SK-N-SH (cell line): ENCODE measurements around the gene CD70. TPM values are rescaled to one million over a fixed set of nuclear protein-coding genes. Genes with fewer than 3 reads are reported as not detected.

ENCODE experiments used
- CTCF ChIA-PET: fragments of 300-600, 350-600 bp; formaldehyde crosslinking; extraction: SDS; loops from one replicate; lab custom pipeline; 2021; lab: Yijun Ruan, JAX
- POLR2A ChIA-PET: fragments of 350-600 bp; sonication (Branson Sonifier 250); formaldehyde crosslinking; extraction: SDS; loops from one replicate; lab custom pipeline; 2020; ENCODE audit warnings: antibody characterized with exemption, inconsistent platforms; lab: Yijun Ruan, JAX
- DNase-seq: peaks from one replicate; pipeline ENCODE4 v3.0.0; 2012
- H2AFZ ChIP-seq: fragments of 200-600 bp; sonication (generic); 2 replicates; pipeline ENCODE4 v1.8.1; 2016; ENCODE audit warnings: antibody characterized with exemption, mild to moderate bottlenecking, low read depth
- H3F3A ChIP-seq: fragments of 200-600 bp; sonication (generic); replicated peaks from 2 replicates; pipeline ENCODE3; 2016; ENCODE audit warnings: antibody characterized with exemption, mild to moderate bottlenecking; ENCODE audit not compliant: insufficient read depth
- H3K27ac ChIP-seq, 2 experiments: fragments of 200-500 bp in 1 of 2; fragments of 200-600 bp in 1 of 2; sonication (Bioruptor generic) in 1 of 2; sonication (generic), shearing (Covaris generic) in 1 of 2; 2 replicates each; pipeline versions ENCODE4 v1.5.1 to v1.6.1; 2014 to 2016; ENCODE audit warnings: low read depth in 2 of 2, inconsistent platforms in 1 of 2, low read length in 1 of 2, mild to moderate bottlenecking in 1 of 2, mixed read lengths in 1 of 2
- H3K27me3 ChIP-seq: fragments of 200-600 bp; sonication (generic), shearing (Covaris generic); 2 replicates; pipeline ENCODE4 v1.6.1; 2016; ENCODE audit warnings: mixed run types; ENCODE audit not compliant: insufficient read depth
- H3K36me3 ChIP-seq, 2 experiments: fragments of 200-500 bp in 1 of 2; fragments of 200-600 bp in 1 of 2; sonication (Bioruptor generic) in 1 of 2; sonication (generic) in 1 of 2; replicated peaks in 1 of 2; 2 replicates each; pipeline versions ENCODE3 to v1.5.1; 2014 to 2016; ENCODE audit warnings: low read length in 1 of 2, mild to moderate bottlenecking in 1 of 2; ENCODE audit not compliant: insufficient read depth in 2 of 2, control insufficient read depth in 1 of 2
- H3K4me1 ChIP-seq, 2 experiments: fragments of 200-500 bp in 1 of 2; fragments of 200-600 bp in 1 of 2; sonication (Bioruptor generic) in 1 of 2; sonication (generic), shearing (Covaris generic) in 1 of 2; 2 replicates each; pipeline versions ENCODE4 v1.5.1 to v1.6.1; 2014 to 2016; ENCODE audit warnings: low read depth in 1 of 2, low read length in 1 of 2, mixed run types in 1 of 2; ENCODE audit not compliant: insufficient read depth in 2 of 2, control insufficient read depth in 1 of 2
- H3K4me2 ChIP-seq: fragments of 200-600 bp; sonication (generic), shearing (Covaris generic); 2 replicates; pipeline ENCODE4 v1.6.1; 2017; ENCODE audit warnings: mixed run types
- H3K4me3 ChIP-seq, 2 experiments: fragments of 200-500 bp in 1 of 2; fragments of 200-600 bp in 1 of 2; sonication (Bioruptor generic) in 1 of 2; sonication (generic), shearing (Covaris generic) in 1 of 2; 2 replicates each; pipeline versions ENCODE4 v1.5.1 to v1.8.1; 2014 to 2016; ENCODE audit warnings: low read depth in 2 of 2, inconsistent platforms in 1 of 2, low read length in 1 of 2, mild to moderate bottlenecking in 1 of 2, mixed read lengths in 1 of 2, moderate library complexity in 1 of 2
- H3K79me2 ChIP-seq: fragments of 200-600 bp; sonication (generic); 2 replicates; pipeline ENCODE4 v1.8.1; 2017; ENCODE audit warnings: mild to moderate bottlenecking; ENCODE audit not compliant: insufficient read depth
- H3K9ac ChIP-seq: fragments of 200-600 bp; sonication (generic); 2 replicates; pipeline ENCODE4 v1.6.1; 2017; ENCODE audit warnings: mixed run types
- H3K9me2 ChIP-seq: fragments of 200-600 bp; sonication (generic); 2 replicates; pipeline ENCODE4 v1.6.1; 2017; ENCODE audit warnings: mixed run types
- H3K9me3 ChIP-seq: fragments of 200-600 bp; sonication (generic); 2 replicates; pipeline ENCODE4 v1.6.1; 2017; ENCODE audit warnings: mixed run types, mild to moderate bottlenecking, moderate library complexity
- H4K20me1 ChIP-seq: fragments of 200-600 bp; sonication (generic); 2 replicates; pipeline ENCODE4 v1.6.1; 2017; ENCODE audit warnings: mild to moderate bottlenecking, mixed run types; ENCODE audit not compliant: insufficient read depth
- CHD2 ChIP-seq: fragments of 150-350 bp; IDR thresholded peaks from 2 replicates; pipeline ENCODE4 v1.6.1; 2018; ENCODE audit warnings: low read length; ENCODE audit not compliant: partially characterized antibody
- ELF1 ChIP-seq: IDR thresholded peaks from 2 replicates; pipeline ENCODE4 v1.4.0; 2012
- EP300 ChIP-seq, 2 experiments: IDR thresholded peaks; 2 replicates each; pipeline versions ENCODE4 v1.4.0 to v1.6.1; 2012; ENCODE audit warnings: borderline replicate concordance in 1 of 2, low read depth in 1 of 2, low read length in 1 of 2
- EZH2phosphoT487 ChIP-seq: fragments of 200-600 bp; sonication (generic); IDR thresholded peaks from 2 replicates; pipeline ENCODE4 v1.6.1; 2017; ENCODE audit warnings: low read depth, mixed run types, mild to moderate bottlenecking, antibody characterized with exemption, moderate library complexity, borderline replicate concordance
- FOSL2 ChIP-seq: IDR thresholded peaks from 2 replicates; pipeline ENCODE4 v1.4.0; 2012; ENCODE audit warnings: low read depth, mild to moderate bottlenecking, moderate library complexity, borderline replicate concordance
- FOXJ3 ChIP-seq: sonication (generic); formaldehyde crosslinking; IDR thresholded peaks from 2 replicates; pipeline ENCODE4 v1.5.1; 2020; ENCODE audit warnings: mild to moderate bottlenecking, missing genetic modification reagents
- MAX ChIP-seq: IDR thresholded peaks from 2 replicates; pipeline ENCODE4 v1.4.0; 2012; ENCODE audit warnings: low read depth
- MEF2A ChIP-seq: IDR thresholded peaks from 2 replicates; pipeline ENCODE4 v1.4.0; 2012; ENCODE audit warnings: low read depth, borderline replicate concordance
- NFIC ChIP-seq: IDR thresholded peaks from 2 replicates; pipeline ENCODE4 v1.4.0; 2012; ENCODE audit warnings: borderline replicate concordance
- NRF1 ChIP-seq: IDR thresholded peaks from 2 replicates; pipeline ENCODE4 v1.6.1; 2012; ENCODE audit warnings: low read depth, mild to moderate bottlenecking, low read length
- RCOR1 ChIP-seq: fragments of 150-350 bp; IDR thresholded peaks from 2 replicates; pipeline ENCODE4 v1.6.1; 2017; ENCODE audit warnings: antibody characterized with exemption, low read length
- REST ChIP-seq: IDR thresholded peaks from 2 replicates; pipeline ENCODE4 v1.6.1; 2012; ENCODE audit warnings: mild to moderate bottlenecking, low read depth, low read length, moderate library complexity
- RFX5 ChIP-seq: IDR thresholded peaks from 2 replicates; pipeline ENCODE4 v1.6.1; 2012; ENCODE audit warnings: mild to moderate bottlenecking, improper control_type of control experiment, low read length
- RXRA ChIP-seq: IDR thresholded peaks from 2 replicates; pipeline ENCODE4 v1.4.0; 2012; ENCODE audit warnings: low read depth, mild to moderate bottlenecking, borderline replicate concordance
- SIN3A ChIP-seq: IDR thresholded peaks from 2 replicates; pipeline ENCODE4 v1.6.1; 2012; ENCODE audit warnings: low read depth, mild to moderate bottlenecking, low read length, moderate library complexity, borderline replicate concordance
- SMC3 ChIP-seq: IDR thresholded peaks from 2 replicates; pipeline ENCODE4 v1.6.1; 2012; ENCODE audit warnings: low read depth, low read length, improper control_type of control experiment
- TAF1 ChIP-seq: IDR thresholded peaks from 2 replicates; pipeline ENCODE4 v1.6.1; 2012; ENCODE audit warnings: low read depth, mild to moderate bottlenecking, low read length, moderate library complexity, borderline replicate concordance
- USF1 ChIP-seq: IDR thresholded peaks from 2 replicates; pipeline ENCODE4 v1.4.0; 2012; ENCODE audit warnings: low read depth, borderline replicate concordance
- USF2 ChIP-seq: fragments of 150-350 bp; IDR thresholded peaks from 2 replicates; pipeline ENCODE4 v1.6.1; 2017; ENCODE audit warnings: antibody characterized with exemption, low read length, low read depth, borderline replicate concordance
- WGBS: methylation state at CpG from one replicate; pipeline ENCODE4 v1.1.6; 2017; ENCODE audit warnings: low lambda C conversion rate; 5-methylcytosine and 5-hydroxymethylcytosine counted together
- polyA plus RNA-seq, 3 experiments: library from polyadenylated mRNA; depleted of rRNA; stranded (reverse); fragments of >200 nt; gene quantifications; 2 replicates each; pipeline ENCODE4 v1.2.3, GENCODE V29; 2012

Gene CD70
- polyA plus RNA-seq, 1 of the 3 experiments (the other 2 are of a cell fraction), result 142 TPM

GRCh38 chr19:6543866-6544347 lies 47.0 kb downstream of the CD70 start:
- Histone ChIP-seq H2AFZ (no peak overlapping the region), H3F3A (no peaks in the 10 kb centered on the region), H3K9me3 (no peaks in the 10 kb centered on the region), H3K4me1 (no peaks in the 10 kb centered on the region), H3K36me3 (no peaks in the 10 kb centered on the region), H3K9me2 (no peaks in the 10 kb centered on the region), H3K27ac (no peak overlapping the region), H3K4me3 (no peak overlapping the region), H4K20me1 (no peaks in the 10 kb centered on the region), H3K9ac (no peak overlapping the region), H3K4me2 (no peak overlapping the region), H3K27me3 (peaks cover 40% of the 10 kb centered on the region; the same call in 1 of the 2 replicates), H3K79me2 (no peaks in the 10 kb centered on the region)
- 12% methylated on average over 5 of the region's 11 CpGs for WGBS
- CTCF ChIA-PET, result no interaction called here
- no peak for DNase-seq
- POLR2A ChIA-PET, result interaction anchor here (0.6 kb wide), 1 partner anchor 28 kb away, joined by 3 read pairs; no protein-coding TSS in a partner anchor
- TF ChIP-seq CHD2 (no peak), SIN3A (no peak), ELF1 (no peak), RFX5 (no peak), EZH2phosphoT487 (no peak), SMC3 (no peak), FOSL2 (no peak), TAF1 (no peak), NFIC (no peak)

- Histone ChIP-seq H3K27me3 (peaks cover 40% of the 10 kb centered on the region; the same call in 1 of the 2 replicates), H3K9me3 (no peaks in the 10 kb centered on the region), H3K4me3 (no peak overlapping the region), H3K79me2 (no peaks in the 10 kb centered on the region), H3K4me1 (no peaks in the 10 kb centered on the region), H3K9ac (no peak overlapping the region), H3K9me2 (no peaks in the 10 kb centered on the region), H4K20me1 (no peaks in the 10 kb centered on the region), H3K4me2 (no peak overlapping the region), H2AFZ (no peak overlapping the region), H3K27ac (no peak overlapping the region), H3K36me3 (peaks cover 0 to 9% of the 10 kb centered on the region in 2 experiments), H3F3A (peaks cover 11% of the 10 kb centered on the region)
- ChIA-PET CTCF (no interaction called here), POLR2A (no interaction called here)
- WGBS, result 38% methylated on average over 13 of the region's 13 CpGs
- no peak for DNase-seq
- no peak for TF ChIP-seq REST
- TF ChIP-seq USF1, result no peak
- TF ChIP-seq RCOR1, result no peak
- TF ChIP-seq RXRA, result no peak
- no peak for TF ChIP-seq FOXJ3 (CRISPR knock-in tag)
- TF ChIP-seq MEF2A, result no peak
- TF ChIP-seq SIN3A, result no peak
- TF ChIP-seq USF2, result no peak
- TF ChIP-seq MAX, result no peak
- no peak for TF ChIP-seq EP300 (IDR thresholded peaks at IDR 0.05; ENCODE audit: borderline replicate concordance in 1 of 2, low read depth in 1 of 2, low read length in 1 of 2)
- no peak for TF ChIP-seq EZH2phosphoT487
- TF ChIP-seq NFIC, result no peak
- TF ChIP-seq NRF1, result no peak
These were observed 49.8 kb downstream of the CD70 start for GRCh38 chr19:6540918-6541689.
